Activated CD4-positive, alpha-beta T cell treated with anti-CD3 and anti-CD28 coated beads, Interleukin-10, Interleukin-2, amounts not matched to agents 100 ng/mL and 50 ng/mL, durations not matched to agents 16 hours and 8 hours (primary cell): ENCODE results near the gene CYP20A1.
A peak's percentile ranks its signal among the peaks of the same experiment; 100 is the strongest.
"Not testable (repeated sequence)": the region's sequence is repeated elsewhere in the genome, so short reads cannot be mapped to it uniquely, and the experiment has no call there.

Experiments
- DNase-seq: peaks from one replicate; pipeline ENCODE4 v3.0.0-alpha.2; 2020

CYP20A1 gene, protein sequence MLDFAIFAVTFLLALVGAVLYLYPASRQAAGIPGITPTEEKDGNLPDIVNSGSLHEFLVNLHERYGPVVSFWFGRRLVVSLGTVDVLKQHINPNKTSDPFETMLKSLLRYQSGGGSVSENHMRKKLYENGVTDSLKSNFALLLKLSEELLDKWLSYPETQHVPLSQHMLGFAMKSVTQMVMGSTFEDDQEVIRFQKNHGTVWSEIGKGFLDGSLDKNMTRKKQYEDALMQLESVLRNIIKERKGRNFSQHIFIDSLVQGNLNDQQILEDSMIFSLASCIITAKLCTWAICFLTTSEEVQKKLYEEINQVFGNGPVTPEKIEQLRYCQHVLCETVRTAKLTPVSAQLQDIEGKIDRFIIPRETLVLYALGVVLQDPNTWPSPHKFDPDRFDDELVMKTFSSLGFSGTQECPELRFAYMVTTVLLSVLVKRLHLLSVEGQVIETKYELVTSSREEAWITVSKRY

DNA sequence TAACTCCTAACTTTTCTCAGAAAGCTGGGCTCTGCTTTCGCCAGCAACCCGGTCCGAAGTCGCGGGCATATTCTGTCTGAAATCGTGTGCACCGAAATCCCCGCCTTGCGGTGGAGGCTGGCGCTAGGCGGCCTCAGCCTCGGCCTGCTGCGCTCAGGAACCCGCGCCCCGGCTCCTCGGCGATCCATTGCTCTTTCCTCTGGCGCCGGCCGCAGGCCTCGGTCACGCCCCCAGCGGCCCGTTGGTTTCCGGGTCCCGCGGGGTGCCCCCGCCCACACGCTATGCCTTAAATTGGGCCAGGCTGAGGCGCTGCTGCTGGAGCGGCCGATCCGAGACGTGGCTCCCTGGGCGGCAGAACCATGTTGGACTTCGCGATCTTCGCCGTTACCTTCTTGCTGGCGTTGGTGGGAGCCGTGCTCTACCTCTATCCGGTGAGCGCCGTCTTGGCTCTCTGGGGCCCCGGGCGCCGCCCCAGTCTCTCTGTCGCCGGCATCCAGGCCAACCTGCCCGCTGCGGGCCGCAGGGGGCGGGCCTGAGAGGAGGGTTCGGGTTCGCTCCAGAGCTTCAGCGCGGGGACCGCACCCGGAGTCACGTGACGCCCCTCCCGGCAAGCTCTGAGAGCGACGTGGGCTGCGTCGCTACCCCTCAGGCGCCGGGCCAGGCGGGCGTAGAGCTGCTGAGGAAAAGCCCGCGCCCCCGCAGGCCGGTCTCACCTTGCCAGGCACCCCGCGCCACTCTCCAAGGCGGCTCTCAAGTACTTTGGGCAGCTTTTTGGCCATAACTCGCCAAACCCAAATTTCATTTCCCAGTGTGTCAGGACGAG, at the start of gene CYP20A1:
Gene CYP20A1, plus strand, starts transcription at position 315 of the 823 bp plus-strand sequence. Its CDS starts 45 bp downstream, at position 360.
- DNase-seq = peak; percentile 98

DNA sequence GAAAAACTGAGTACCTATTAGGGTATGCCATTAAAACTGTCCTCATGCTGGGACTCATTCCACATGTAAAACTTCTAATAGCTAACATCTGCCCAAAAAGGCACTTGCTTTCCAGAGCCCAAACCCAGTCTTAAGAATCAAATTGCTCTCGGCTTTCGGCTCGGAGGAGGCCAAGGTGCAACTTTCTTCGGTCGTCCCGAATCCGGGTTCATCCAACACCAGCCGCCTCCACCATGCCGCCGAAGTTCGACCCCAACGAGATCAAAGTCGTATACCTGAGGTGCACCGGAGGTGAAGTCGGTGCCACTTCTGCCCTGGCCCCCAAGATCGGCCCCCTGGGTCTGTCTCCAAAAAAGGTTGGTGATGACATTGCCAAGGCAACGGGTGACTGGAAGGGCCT, 48.3 kb upstream of the CYP20A1 start:
- DNase-seq = not testable (repeated sequence)

DNA sequence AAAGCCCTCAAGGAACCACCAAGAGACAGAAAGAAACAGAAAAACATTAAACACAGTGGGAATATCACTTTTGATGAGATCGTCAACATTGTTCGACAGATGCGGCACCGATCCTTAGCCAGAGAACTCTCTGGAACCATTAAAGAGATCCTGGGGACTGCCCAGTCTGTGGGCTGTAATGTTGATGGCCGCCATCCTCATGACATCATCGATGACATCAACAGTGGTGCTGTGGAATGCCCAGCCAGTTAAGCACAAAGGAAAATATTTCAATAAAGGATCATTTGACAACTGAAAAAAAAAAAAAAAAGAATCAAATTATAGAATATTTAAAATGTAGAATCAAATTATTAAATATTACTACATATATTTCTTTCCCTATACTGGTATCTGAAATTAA, 47.8 kb upstream of the CYP20A1 start:
- DNase-seq = not testable (repeated sequence)

DNA sequence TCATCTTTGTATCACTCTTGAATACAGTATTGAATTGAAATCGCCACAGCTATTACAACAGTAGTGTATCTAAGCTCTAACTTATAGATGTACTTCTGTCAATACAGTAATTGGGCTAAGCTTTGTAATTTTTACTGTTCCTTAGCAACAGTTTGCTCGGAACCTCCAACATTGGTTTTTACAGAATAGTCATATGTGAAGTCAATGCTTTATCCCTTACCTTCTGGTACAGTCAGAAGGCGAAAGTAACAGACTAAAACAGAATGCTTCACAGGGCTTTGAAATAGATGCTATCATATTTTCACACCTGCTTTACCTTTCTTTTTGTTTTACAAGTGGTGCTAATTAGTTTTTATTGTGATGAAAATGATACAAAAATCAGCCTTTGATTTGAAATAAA, 46.9 kb upstream of the CYP20A1 start:
- peak; percentile 69 for DNase-seq

DNA sequence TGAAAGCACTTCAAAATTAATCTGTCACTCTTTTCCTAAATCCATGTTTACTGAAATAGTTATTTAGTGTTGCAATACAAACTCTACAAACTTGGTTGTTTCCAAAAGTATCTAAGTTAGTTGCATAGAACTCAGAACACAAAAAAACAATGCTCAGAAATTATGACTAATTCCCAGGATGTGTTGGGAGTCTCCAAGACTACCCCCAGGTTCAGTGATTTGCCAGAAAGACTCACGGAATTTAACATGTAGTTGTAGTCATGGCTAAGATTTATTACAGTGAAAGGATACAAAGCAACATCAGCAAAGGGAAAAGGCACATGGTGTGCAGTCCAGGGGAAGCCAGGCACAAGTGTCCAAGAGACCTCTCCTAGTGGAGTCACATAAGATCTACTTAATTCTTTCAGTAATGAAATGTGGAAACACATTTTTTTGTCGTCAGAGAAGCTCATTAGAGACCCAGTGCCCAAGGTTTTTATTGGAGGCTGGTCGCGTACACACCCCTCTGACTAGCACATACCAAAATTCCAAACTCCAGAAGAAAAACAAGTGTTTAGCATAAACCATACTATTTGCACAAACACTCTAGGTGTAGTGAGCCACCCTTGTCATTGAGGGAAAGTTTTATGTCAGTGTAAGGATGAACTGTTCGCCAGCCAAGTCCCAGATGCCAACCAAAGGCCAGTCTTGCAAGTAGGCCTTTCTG, 43.3 kb upstream of the CYP20A1 start:
- DNase-seq = no peak

DNA sequence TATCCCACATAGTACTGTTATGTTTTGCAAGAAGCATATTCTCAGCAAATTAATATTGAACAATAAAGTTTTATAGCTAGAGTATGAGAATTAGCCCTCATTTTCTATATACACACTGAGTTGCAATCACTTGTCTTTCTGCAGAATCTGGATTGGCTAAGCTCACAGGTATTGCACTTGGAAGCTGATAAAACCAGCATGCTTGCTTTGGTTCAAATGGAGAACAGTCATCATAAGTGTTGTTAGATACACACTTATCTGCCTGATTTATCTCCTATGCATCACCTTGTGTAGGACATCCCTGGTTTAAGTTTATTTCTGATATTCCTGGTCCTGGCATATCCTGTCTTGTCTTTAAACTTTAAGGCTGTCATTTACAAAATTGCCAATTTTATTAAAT, 38.0 kb upstream of the CYP20A1 start:
- no peak for DNase-seq

DNA sequence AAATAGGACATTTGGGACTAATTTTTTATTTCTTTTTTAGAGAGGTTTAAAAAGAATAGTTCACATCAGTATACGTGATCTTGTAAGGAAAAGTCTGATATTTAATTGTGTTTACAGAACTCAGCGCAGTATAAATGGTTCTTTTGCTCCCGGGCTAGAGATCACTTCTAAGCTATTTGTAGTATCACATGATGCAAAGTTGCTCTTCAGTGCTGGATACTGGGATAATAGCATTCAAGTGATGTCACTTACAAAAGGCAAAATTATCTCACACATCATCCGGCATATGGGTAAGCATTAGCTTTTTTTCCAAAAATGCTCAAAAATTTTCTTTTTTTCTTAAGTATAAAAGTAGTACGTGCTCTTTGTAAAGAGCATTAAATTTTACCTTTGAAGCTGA, 37.4 kb upstream of the CYP20A1 start:
- no peak for DNase-seq

DNA sequence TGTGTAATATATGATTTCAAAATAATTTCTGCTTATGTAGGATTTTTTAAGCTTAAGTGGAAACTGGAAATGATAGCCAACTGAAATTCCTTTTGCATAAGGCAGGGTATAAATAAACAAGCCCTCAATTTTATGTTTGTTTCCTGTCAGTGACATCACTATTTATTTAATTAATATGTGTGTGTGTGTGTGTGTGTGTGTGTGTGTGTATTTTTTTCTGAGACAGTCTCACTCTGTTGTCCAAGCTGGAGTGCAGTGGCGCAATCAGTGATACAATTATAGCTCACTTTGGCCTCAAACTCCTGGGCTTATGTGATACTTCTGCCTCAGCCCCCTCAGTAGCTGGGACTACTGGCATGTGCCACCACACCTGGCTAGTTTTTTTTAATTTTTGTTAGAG, 29.3 kb upstream of the CYP20A1 start:
- no peak for DNase-seq

DNA sequence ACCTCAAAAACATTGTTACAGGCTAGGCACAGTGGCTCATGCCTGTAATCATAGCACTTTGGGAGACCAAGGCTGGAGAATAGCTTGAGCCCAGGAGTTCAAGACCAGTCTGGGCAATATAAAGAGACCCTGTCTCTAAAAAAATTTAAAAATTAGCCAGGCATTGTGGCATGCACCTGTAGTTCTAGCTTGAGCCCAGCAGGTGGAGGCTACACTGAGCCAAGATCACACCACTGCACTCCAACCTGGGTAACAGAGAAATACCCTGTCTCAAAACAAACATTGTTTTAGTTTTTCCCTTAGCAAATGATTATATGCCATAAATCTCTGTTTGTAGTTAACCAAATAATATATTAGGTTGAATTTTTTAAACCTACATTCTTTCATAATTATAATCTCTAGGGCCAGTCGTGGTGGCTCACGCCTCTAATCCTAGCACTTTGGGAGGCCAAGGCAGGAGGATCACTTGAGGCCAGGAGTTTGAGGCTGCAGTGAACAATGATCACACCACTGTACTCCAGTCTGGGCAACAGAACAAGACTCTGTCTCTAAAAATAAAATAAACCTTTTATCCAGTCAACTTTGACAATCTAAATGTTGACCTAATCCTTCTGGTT, 13.3 kb upstream of the CYP20A1 start:
- DNase-seq = peak; percentile 41

DNA sequence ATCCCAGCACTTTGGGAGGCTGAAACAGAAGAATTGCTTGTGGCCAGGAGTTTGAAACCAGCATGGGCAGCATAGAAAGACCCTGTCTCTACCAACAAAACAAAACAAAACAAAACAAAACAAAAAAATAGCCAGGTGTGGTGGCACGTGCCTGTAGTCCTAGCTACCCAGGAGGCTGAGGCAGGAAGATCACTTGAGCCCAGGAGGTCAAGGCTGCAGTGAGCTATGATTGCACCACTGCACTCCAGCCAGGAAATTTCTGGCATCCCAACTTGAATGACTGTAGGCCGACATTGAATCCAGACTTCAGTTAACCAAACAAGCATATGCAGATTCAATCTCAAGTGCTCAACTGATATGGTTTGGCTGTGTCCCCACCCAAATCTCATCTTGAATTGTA, 9.1 kb upstream of the CYP20A1 start:
- DNase-seq = not testable (repeated sequence)

DNA sequence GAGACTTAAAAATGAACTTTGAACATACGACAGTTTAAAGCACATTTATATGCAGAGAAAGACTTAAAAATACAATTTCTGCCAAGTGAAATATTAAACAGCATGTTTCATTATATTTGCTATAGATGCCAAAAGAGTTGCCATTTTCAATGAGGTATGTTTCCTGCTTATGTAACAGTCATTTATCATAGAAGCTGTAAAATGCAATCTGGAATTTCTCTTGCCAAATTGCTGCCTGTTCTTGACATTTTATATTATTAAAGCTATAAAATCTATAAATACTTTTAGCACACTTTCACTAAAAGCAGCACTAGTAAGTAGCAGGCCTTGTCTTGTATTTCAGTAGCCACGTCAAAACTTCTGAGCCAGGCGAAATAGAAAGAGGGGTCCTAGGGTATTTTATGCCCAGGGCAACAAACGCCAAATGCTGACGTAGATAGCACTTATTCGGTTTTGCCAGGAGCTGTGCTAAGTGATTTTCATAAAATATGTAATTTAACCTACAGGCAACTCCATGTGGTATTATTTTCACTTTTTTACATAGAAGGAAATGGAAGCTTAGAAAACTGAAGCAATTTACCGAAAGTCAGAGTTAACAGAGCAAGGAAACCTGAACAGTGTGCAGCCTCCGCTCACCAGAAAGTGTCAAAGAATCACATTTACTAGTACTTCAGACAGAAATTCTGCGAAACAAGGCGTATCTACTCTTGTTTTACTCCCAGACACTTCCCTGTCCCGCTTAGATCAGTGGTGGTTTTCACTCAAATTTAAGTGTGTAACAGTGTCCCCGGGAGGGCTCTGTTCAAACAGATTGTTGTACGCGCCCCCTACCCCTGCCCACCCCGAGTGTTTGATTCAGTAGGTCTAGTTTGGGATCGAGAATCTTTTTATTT, 1.2 kb upstream of the CYP20A1 start:
- DNase-seq = no peak

DNA sequence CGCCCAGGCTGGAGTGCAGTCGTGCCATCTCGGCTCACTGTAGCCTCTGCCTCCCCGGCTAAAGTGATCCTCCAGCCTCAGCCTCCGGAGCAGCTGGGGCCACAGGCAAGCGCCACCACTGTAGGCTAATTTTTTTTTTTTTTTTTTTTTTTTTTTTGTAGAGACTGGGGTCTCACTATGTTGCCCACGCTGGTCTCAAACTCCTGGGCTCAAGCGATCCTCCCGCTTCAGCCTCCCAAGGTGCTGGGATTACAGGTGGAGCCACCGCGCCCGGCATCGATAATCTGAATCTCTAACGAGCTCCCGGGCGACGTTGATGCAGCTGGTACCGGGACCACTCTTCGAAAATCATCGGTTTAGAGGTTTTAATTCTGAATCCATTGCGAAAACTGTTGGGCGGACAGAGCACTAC, 520 bp upstream of the CYP20A1 start:
- DNase-seq = no peak

DNA sequence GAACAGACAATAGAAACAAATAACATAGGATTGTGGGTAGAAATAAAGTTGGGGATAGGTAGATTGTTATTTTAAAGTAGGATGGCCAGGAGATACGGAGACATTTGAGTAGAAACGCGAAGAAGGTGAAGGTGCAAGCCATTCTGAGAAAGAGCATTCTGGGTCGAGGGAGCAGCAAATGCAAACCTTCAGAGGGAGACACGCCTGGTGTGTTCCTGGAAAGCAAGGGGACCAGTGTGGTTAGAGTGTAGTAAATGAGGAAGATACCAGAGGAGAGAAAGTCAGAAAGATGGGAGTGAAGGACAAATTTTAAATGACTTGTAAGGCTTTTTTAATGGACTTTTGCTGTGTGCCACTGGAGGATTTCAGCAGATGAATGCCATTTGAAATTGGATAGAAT, 1.7 kb downstream of the CYP20A1 start:
- no peak for DNase-seq

DNA sequence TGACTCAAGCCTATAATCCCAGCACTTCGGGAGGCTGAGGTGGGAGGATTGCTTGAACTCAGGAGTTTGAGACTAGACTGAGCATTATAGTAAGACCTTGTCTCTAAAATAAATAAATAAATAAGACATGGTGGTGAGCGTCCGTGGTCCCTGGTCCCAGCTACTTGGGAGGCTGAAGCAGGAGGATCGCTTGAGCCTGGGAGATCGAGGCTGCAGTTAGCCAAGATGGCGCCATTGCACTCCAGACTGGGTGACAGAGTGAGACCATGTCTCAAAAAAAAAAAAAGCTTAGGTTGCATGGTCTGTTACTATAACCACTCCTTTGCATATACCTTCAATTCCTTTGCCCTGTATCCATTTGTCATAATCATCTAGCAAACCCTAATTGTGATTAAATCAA, 3.7 kb downstream of the CYP20A1 start:
- DNase-seq = no peak

DNA sequence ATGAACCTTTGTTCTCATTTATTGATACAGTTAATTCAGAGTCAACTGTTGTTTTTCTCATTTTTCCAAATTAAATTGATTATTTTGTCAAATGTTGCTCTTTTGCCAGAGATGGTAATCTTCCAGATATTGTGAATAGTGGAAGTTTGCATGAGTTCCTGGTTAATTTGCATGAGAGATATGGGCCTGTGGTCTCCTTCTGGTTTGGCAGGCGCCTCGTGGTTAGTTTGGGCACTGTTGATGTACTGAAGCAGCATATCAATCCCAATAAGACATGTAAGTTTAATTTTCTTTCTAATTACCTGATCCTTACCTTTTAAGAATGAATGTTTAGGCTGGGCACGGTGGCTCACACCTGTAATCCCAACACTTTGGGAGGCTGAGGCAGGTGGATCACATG, 7.8 kb downstream of the CYP20A1 start:
- no peak for DNase-seq

DNA sequence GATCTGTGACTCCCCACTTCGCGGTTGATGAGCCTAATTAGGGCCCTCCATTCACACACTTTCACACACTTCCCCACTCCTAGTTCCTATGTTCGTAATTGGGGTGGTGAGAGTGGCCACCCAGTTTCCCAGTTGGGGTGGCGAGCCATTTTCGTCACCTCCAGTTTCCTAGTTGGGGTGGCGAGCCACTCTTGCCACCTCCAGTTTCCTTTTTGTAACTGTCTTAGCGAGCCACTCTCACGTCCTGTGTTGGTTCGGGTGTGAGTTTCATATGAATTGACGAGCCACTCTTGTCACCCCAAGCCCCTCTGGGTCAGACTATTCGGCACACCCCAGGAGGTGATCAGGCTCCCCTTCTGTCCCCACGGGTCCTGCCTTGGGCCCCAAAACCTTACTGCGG, 14.0 kb downstream of the CYP20A1 start:
- no peak for DNase-seq

DNA sequence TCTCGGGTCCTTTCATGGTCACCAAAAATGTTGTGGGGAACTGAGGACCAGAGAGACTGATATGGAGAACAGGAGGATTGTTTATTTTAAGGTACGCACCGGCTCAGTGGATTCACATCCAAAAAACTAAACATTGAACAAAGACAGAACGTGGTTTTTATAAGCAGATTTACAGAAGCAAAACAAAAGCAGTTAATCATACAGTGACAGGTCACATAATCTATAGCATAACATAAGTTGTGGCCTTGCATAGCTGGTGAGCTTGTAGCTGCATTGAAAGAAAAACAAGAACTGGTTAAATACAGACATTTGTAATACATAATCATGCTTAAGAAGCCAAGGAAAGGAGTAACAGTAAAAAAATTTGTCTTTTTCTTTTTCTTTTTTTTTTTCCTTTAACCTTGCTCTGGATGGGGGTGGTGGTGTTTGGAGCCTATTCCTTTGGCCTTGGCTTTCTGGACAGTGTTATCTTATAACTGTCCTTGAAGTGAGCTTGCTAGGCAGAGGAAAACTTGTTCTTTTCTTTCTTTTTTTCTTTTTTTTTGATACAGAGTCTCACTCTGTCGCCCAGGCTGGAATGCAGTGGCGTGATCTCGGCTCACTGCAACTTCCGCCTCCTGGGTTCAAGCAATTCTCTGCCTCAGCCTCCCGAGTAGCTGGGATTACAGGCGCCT, 14.7 kb downstream of the CYP20A1 start:
- DNase-seq = not testable (repeated sequence)

DNA sequence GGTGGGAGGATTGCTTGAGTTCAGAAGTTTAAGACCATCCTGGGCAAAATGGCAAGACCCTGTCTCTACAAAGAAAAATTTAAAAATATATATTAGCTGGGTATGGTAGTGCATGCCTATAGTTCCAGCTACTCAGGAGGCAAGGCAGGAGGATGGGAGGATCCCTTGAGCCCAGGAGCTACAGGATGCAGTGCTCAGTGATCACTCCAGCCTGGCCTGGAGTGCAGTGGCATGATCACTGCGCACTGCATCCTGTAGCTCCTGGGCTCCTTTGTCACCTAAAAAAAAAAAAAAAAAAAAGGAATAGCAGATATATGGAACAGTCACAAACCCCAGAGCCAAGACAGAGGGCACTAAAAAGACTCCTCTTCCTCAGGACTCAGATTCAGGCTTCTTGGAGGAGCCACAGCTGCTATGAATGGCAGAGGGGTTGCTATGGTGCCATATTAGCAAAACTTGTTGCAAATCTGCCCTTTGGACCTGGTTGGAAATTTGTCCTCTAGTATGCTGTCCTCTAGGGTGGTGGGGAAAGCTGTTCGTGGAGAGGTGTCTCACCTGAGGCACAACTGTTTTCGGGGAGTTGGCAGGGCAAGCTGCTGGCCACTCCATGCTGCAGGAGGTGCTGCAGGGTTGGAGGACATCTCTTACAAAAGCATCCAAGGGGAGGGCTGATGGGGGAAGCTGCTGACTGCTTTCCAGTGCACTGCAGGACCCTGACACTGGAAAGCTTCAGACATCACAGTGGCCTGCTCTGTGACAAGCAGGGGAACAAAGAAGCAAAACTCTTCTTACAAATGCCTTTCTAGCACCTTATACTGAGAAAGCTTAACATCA, 22.7 kb downstream of the CYP20A1 start:
- no peak for DNase-seq

DNA sequence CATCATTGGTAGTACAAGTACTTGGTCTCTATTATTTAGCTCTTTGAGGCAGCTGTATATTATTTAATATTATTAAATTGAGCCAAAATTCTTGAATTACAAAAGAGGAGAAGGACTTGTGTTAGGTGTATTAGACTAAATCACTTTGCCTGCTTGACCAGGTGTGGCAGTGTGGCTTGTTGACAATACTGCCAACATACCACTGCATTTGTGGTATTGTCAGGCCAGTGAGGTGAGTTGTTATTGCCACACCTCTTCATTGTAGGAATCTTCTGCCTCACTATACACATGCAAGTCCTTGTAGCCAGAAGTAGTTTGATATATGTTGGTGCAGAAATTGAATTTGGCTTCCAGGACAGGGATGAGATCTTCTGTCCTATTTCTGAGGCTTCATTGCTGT, 40.5 kb downstream of the CYP20A1 start:
- no peak for DNase-seq

DNA sequence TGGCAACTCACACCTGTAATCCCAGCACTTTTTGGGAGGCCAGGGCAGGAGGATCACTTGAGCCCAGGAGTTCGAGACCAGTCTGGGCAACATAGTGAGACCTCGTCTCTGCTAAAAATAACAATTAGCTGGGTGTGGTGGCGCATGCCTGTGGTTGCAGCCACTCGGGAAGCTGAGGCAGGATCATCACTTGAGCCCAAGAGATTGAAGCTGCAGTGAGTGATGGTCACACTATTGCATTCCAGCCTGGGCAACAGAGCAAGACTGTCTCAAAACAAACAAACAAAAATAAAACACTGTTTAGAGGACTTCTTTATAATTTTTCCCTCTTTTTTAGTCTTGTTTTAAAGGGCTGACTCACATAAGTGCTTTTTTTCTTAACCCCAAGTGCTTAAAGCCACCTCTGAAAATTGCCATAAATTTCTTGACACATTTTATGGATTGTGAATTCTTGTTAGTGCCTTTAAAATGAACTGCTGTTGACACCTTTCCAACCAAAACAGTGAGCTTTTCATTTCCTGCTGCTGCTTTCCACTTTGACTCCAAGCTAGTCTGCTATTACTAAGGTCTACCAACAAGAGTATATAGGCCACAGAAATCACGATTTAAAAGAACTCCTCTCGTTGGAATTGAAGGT, 41.7 kb downstream of the CYP20A1 start:
- DNase-seq = no peak
